ENCODE data around the gene COL5A1. TPM values are rescaled to one million over a fixed set of nuclear protein-coding genes. Genes with fewer than 3 reads are reported as not detected.

COL5A1 gene
- total RNA-seq, 1 experiment from 2014 or later, result not detected

- no TSS peak for BruUV-seq (replicated peaks)
- no peaks in the 10 kb centered on the region for H3K36me3 Mint-ChIP-seq (ENCODE audit: insufficient read depth, unreplicated experiment)
- H3K9me3 Mint-ChIP-seq (ENCODE audit: unreplicated experiment), result peaks cover under 1% of the 10 kb centered on the region
- peaks cover under 1% of the 10 kb centered on the region for H3K4me1 Mint-ChIP-seq (ENCODE audit: insufficient read depth, unreplicated experiment)
- H3K4me3 Mint-ChIP-seq (ENCODE audit: unreplicated experiment), result no peak overlapping the region
- TF ChIP-seq, protein P1, sequence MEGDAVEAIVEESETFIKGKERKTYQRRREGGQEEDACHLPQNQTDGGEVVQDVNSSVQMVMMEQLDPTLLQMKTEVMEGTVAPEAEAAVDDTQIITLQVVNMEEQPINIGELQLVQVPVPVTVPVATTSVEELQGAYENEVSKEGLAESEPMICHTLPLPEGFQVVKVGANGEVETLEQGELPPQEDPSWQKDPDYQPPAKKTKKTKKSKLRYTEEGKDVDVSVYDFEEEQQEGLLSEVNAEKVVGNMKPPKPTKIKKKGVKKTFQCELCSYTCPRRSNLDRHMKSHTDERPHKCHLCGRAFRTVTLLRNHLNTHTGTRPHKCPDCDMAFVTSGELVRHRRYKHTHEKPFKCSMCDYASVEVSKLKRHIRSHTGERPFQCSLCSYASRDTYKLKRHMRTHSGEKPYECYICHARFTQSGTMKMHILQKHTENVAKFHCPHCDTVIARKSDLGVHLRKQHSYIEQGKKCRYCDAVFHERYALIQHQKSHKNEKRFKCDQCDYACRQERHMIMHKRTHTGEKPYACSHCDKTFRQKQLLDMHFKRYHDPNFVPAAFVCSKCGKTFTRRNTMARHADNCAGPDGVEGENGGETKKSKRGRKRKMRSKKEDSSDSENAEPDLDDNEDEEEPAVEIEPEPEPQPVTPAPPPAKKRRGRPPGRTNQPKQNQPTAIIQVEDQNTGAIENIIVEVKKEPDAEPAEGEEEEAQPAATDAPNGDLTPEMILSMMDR (IDR thresholded peaks at IDR 0.05; ENCODE audit: unreplicated experiment), result no peak
- no peak for DNase-seq (ENCODE audit: unreplicated experiment)
- no peak overlapping the region for H3K27ac Mint-ChIP-seq (ENCODE audit: low read depth, unreplicated experiment)
- ChIA-PET CTCF (no interaction called here), POLR2A (no interaction called here)
- intact Hi-C loops (cut with micrococcal nuclease), result no loop called here
- peaks cover 87% of the 10 kb centered on the region for H3K27me3 Mint-ChIP-seq (ENCODE audit: insufficient read depth, unreplicated experiment)
These were observed 235.9 kb downstream of the COL5A1 start for GRCh38 chr9:134877541-134877940.

GRCh38 chr9:134879664-134880483 lies 238.3 kb downstream of the COL5A1 start:
- BruUV-seq (replicated peaks), result no TSS peak
- CTCF ChIA-PET, result no interaction called here

GRCh38 chr9:134880484-134881312 lies 239.1 kb downstream of the COL5A1 start, which contains the start of gene FCN2:
FCN2 (plus strand) TSS chr9:134880810; CDS start chr9:134880822, 12 bp downstream.
- BruUV-seq (replicated peaks), result no TSS peak
- no peak for DNase-seq (ENCODE audit: unreplicated experiment)
- H3K4me3 Mint-ChIP-seq (ENCODE audit: unreplicated experiment), result no peak within 1 kb of the TSS
- TF ChIP-seq, protein P1 (IDR thresholded peaks at IDR 0.05; ENCODE audit: unreplicated experiment), result no peak
- H3K4me1 Mint-ChIP-seq (ENCODE audit: insufficient read depth, unreplicated experiment), result no peaks in the 10 kb centered on the region
- CTCF ChIA-PET, result interaction anchor here (0.6 to 0.7 kb wide), 2 partner anchors 184 to 918 kb away, joined by 3 to 5 read pairs; no protein-coding TSS in a partner anchor
- POLR2A ChIA-PET, result no interaction called here
- H3K36me3 Mint-ChIP-seq (ENCODE audit: insufficient read depth, unreplicated experiment), result no peaks in the 10 kb centered on the region
- H3K27me3 Mint-ChIP-seq (ENCODE audit: insufficient read depth, unreplicated experiment), result peaks cover 65% of the 10 kb centered on the region
- H3K27ac Mint-ChIP-seq (ENCODE audit: low read depth, unreplicated experiment), result no peak within 1 kb of the TSS
- intact Hi-C loops (cut with micrococcal nuclease), result no loop called here
- no peaks in the 10 kb centered on the region for H3K9me3 Mint-ChIP-seq (ENCODE audit: unreplicated experiment)

More at GRCh38 chr9:134879664-134880483, 238.3 kb downstream of the COL5A1 start:
- intact Hi-C loops (cut with micrococcal nuclease), result no loop called here
- Mint-ChIP-seq H3K4me1 (ENCODE audit: insufficient read depth, unreplicated experiment) (no peaks in the 10 kb centered on the region), H3K27me3 (ENCODE audit: insufficient read depth, unreplicated experiment) (peaks cover 73% of the 10 kb centered on the region), H3K4me3 (ENCODE audit: unreplicated experiment) (no peak overlapping the region), H3K27ac (ENCODE audit: low read depth, unreplicated experiment) (no peak overlapping the region), H3K36me3 (ENCODE audit: insufficient read depth, unreplicated experiment) (no peaks in the 10 kb centered on the region), H3K9me3 (ENCODE audit: unreplicated experiment) (no peaks in the 10 kb centered on the region)
- no peak for DNase-seq (ENCODE audit: unreplicated experiment)
- TF ChIP-seq, protein P1 (IDR thresholded peaks at IDR 0.05; ENCODE audit: unreplicated experiment), result no peak
- POLR2A ChIA-PET, result no interaction called here

DNA sequence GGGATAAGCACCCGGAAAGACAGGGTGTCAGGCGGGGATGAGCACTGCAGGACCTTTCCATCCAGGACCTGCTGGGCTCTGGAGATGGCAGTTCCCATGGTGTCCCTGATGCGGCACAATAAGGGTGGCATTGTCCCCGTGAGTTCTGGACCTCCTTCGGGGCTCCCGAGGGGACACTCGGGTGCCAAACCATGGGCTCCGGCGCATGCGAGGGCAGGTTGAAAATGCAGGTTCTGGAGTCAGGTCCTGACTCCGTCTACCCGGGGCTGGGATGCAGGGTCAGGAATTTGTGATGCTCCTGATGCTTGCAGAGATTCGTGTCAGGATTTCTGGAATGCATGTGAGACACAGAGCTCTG lies 239.7 kb downstream of the COL5A1 start:
- no peaks in the 10 kb centered on the region for H3K36me3 Mint-ChIP-seq (ENCODE audit: insufficient read depth, unreplicated experiment)
- TF ChIP-seq, protein P1 (IDR thresholded peaks at IDR 0.05; ENCODE audit: unreplicated experiment), result no peak
- intact Hi-C loops (cut with micrococcal nuclease), result no loop called here
- H3K9me3 Mint-ChIP-seq (ENCODE audit: unreplicated experiment), result no peaks in the 10 kb centered on the region
- no peak overlapping the region for H3K4me3 Mint-ChIP-seq (ENCODE audit: unreplicated experiment)
- ChIA-PET CTCF (interaction anchor here (0.7 kb wide), 1 partner anchor 184 kb away, joined by 5 read pairs; no protein-coding TSS in a partner anchor), POLR2A (no interaction called here)
- no peak overlapping the region for H3K27ac Mint-ChIP-seq (ENCODE audit: low read depth, unreplicated experiment)
- no TSS peak for BruUV-seq (replicated peaks)
- no peak for DNase-seq (ENCODE audit: unreplicated experiment)
- H3K27me3 Mint-ChIP-seq (ENCODE audit: insufficient read depth, unreplicated experiment), result peaks cover 64% of the 10 kb centered on the region
- H3K4me1 Mint-ChIP-seq (ENCODE audit: insufficient read depth, unreplicated experiment), result no peaks in the 10 kb centered on the region

Measured in MCF 10A (cell line).